ENCODE measurements around the gene KLK4. TPM values are rescaled to one million over a fixed set of nuclear protein-coding genes. Genes with fewer than 3 reads are reported as not detected.

Gene KLK4
- total RNA-seq, 1 experiment from 2014 or later, result 0.48 TPM

DNA sequence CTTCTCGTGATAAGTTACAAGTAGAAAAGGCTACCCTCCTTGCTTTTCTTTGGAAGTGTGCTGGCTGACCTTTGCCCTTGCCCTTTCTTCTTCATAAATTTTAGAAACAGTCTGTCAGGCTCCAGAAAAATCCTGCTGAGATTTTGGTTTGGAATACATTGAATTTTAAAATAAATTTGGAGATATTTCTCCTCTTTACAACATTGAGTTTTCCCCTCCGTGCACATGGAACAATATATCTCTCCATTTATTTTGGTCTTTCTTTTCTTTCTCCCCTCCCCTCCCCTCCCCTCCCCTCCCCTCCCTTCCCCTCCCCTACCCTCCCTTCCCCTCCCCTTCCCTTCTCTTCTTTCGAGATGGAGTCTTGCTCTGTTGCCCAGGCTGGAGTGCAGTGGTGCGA, 8.6 kb downstream of the KLK4 start:
- WGBS (ENCODE audit: extremely low coverage, insufficient read length, low lambda C conversion rate), result no CpG with 5 or more reads among the region's 4 CpGs
- Histone ChIP-seq H3K4me2 (ENCODE audit: insufficient read depth, insufficient read length, low read length) (no peak overlapping the region), H2BK5ac (ENCODE audit: insufficient read length, low read length) (no peak overlapping the region), H4K8ac (replicated peaks; ENCODE audit: insufficient read length, low read depth, low read length) (no peak overlapping the region), H4K5ac (ENCODE audit: insufficient read length, low read depth, low read length) (no peak overlapping the region), H3K4ac (ENCODE audit: low read depth, low read length) (no peak overlapping the region), H3T11ph (ENCODE audit: low read length) (no peak overlapping the region), H3K18ac (ENCODE audit: insufficient read length, low read depth, low read length) (no peak overlapping the region), H3K27ac (ENCODE audit: insufficient read length, low read depth, low read length) (no peak overlapping the region), H3K56ac (ENCODE audit: insufficient read length, low read depth, low read length) (no peak overlapping the region), H2BK20ac (ENCODE audit: low read depth, low read length, poor library complexity, severe bottlenecking) (no peak overlapping the region), H3K14ac (ENCODE audit: insufficient read depth, low read length) (no peak overlapping the region), H2BK15ac (ENCODE audit: low read depth, low read length) (no peak overlapping the region), H3K79me2 (ENCODE audit: insufficient read depth, low read length) (no peaks in the 10 kb centered on the region), H4K20me1 (ENCODE audit: control insufficient read depth, insufficient read depth, insufficient read length) (no peaks in the 10 kb centered on the region), H3K27me3 (ENCODE audit: insufficient read depth, low read length) (no peaks in the 10 kb centered on the region), H2BK120ac (ENCODE audit: low read depth, low read length, poor library complexity, severe bottlenecking) (no peak overlapping the region), H3K23ac (ENCODE audit: insufficient read length, low read depth, low read length) (no peak overlapping the region), H2AK5ac (ENCODE audit: insufficient read length, low read length) (no peak overlapping the region), H3K23me2 (ENCODE audit: insufficient read length, low read depth, low read length, poor library complexity, severe bottlenecking) (no peaks in the 10 kb centered on the region), H4K91ac (ENCODE audit: insufficient read length, low read depth, low read length) (no peak overlapping the region), H3K4me1 (ENCODE audit: insufficient read depth, low read length) (no peaks in the 10 kb centered on the region), H3K9ac (ENCODE audit: extremely low read depth, insufficient read length, low read length) (no peak overlapping the region), H2AFZ (ENCODE audit: low read length) (no peak overlapping the region), H3K79me1 (ENCODE audit: insufficient read depth, low read depth, low read length, poor library complexity, severe bottlenecking) (no peaks in the 10 kb centered on the region), H2BK12ac (ENCODE audit: insufficient read length, low read depth, low read length) (no peak overlapping the region), H3K9me3 (ENCODE audit: control insufficient read depth, low read depth, low read length) (no peaks in the 10 kb centered on the region)
- Mint-ChIP-seq H3K9me3 (no peaks in the 10 kb centered on the region), H3K27me3 (ENCODE audit: low read depth) (peaks cover 38% of the 10 kb centered on the region), H3K4me1 (peaks cover 0 to 10% of the 10 kb centered on the region in 2 experiments; a peak in 2 of 4 replicates), H3K36me3 (ENCODE audit: insufficient read depth in 1 of 3, low read depth in 3 of 3) (no peaks in the 10 kb centered on the region), H3K4me3 (no peak overlapping the region), H3K27ac (no peak overlapping the region)
- no peak for DNase-seq
- TF ChIP-seq, protein P1, sequence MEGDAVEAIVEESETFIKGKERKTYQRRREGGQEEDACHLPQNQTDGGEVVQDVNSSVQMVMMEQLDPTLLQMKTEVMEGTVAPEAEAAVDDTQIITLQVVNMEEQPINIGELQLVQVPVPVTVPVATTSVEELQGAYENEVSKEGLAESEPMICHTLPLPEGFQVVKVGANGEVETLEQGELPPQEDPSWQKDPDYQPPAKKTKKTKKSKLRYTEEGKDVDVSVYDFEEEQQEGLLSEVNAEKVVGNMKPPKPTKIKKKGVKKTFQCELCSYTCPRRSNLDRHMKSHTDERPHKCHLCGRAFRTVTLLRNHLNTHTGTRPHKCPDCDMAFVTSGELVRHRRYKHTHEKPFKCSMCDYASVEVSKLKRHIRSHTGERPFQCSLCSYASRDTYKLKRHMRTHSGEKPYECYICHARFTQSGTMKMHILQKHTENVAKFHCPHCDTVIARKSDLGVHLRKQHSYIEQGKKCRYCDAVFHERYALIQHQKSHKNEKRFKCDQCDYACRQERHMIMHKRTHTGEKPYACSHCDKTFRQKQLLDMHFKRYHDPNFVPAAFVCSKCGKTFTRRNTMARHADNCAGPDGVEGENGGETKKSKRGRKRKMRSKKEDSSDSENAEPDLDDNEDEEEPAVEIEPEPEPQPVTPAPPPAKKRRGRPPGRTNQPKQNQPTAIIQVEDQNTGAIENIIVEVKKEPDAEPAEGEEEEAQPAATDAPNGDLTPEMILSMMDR (conservative IDR thresholded peaks at IDR 0.05), result no peak

Measured in H9 (cell line).